NCI-H748 (cell line): Measurements from ENCODE around the gene PTPRM.
A peak's percentile ranks its signal among the peaks of the same experiment; 100 is the strongest.
"Not testable (repeated sequence)": the region's sequence is repeated elsewhere in the genome, so short reads cannot be mapped to it uniquely, and the experiment has no call there.

Source experiments
- DNase-seq: peaks from one replicate; lab custom pipeline; 2025; ENCODE audit not compliant: unreplicated experiment; lab: John Stamatoyannopoulos, UW

Gene PTPRM

GRCh38 chr18:8034674-8035073, 467.6 kb downstream of the PTPRM start:
- no peak for DNase-seq

GRCh38 chr18:8036551-8036950, 469.4 kb downstream of the PTPRM start:
- no peak for DNase-seq

DNA sequence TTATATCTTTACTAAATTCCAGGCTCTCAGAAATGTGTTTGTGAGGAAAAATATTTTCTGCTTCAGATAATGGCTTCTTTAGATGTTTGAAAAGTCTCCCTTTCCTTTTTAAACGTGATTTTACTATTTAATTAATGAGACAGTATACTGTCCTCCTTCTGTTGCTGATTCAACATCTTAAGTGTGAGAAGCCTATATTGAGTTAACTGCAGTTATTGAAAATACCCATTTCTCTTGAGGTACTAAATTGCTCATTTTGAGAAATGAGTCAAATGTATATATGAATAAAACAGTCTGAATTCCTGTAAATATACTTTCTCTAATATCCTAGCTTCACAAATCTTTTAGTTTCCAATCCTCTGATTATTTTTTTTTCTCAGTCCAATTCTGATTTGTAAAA, 470.2 kb downstream of the PTPRM start:
- DNase-seq, result no peak

- DNase-seq, result no peak
Measured at GRCh38 chr18:8040021-8040420, 472.9 kb downstream of the PTPRM start.

- no peak for DNase-seq
Measured at GRCh38 chr18:8041526-8042111, 474.5 kb downstream of the PTPRM start.

- no peak for DNase-seq
Measured at GRCh38 chr18:8044004-8044403, 476.9 kb downstream of the PTPRM start.

GRCh38 chr18:8045160-8045883, 478.2 kb downstream of the PTPRM start:
- DNase-seq, result no peak

GRCh38 chr18:8045884-8046281, 478.8 kb downstream of the PTPRM start:
- DNase-seq, result no peak

- DNase-seq, result no peak
Measured at GRCh38 chr18:8046441-8046840, 479.3 kb downstream of the PTPRM start.

DNA sequence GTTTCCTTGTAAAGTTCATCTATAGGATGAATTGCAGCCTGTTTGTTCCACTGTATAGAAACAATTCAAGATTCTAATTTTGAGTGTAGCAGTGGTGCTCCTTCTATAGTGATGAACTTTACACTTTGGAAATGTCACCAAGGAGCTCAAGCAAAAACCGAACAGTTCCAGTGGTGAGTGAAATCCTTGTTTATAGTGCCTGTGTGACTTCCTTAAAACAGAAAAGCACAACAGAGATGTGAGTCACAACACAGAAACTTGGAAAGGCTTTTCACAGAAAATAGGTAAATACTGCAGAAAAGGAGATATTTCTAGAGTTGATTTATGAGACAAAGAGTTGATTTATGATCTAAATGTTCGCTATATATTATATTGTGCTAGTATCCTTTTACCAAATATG, 482.0 kb downstream of the PTPRM start:
- DNase-seq, result no peak

GRCh38 chr18:8050616-8051329, 483.7 kb downstream of the PTPRM start:
- DNase-seq, result no peak

DNA sequence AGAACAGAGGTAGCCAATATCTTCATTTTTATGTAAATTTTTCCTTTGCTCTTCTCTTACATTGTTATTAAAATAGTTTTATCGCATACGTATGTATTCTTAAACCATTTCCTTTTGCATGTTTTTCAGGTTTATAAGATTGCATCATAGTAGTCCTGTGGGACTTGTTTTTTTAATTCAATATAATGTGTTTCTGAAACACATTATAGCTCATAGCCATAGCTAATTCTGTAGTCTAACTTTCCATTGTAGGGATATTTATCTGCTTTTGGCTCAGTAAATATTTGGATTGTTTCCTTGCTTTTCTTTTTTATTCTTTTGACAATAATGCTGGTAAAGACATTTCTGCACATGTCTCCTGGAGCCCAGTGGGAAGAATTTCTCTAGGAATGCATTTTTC, 484.3 kb downstream of the PTPRM start:
- no peak for DNase-seq

- DNase-seq, result peak; percentile 36
Measured at GRCh38 chr18:8052237-8052701, 485.2 kb downstream of the PTPRM start.

- DNase-seq, result no peak
Measured at GRCh38 chr18:8056723-8057122, 489.6 kb downstream of the PTPRM start.

DNA sequence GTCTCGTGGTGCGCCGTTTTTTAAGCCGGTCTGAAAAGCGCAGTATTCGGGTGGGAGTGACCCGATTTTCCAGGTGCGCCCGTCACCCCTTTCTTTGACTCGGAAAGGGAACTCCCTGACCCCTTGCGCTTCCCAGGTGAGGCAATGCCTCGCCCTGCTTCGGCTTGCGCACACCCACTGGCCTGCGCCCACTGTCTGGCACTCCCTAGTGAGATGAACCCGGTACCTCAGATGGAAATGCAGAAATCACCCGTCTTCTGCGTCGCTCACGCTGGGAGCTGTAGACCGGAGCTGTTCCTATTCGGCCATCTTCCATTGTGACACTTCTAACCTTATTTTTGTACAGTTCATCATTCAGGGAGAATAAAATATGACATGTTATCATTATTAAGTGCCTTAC, 496.0 kb downstream of the PTPRM start:
- DNase-seq, result not testable (repeated sequence)

DNA sequence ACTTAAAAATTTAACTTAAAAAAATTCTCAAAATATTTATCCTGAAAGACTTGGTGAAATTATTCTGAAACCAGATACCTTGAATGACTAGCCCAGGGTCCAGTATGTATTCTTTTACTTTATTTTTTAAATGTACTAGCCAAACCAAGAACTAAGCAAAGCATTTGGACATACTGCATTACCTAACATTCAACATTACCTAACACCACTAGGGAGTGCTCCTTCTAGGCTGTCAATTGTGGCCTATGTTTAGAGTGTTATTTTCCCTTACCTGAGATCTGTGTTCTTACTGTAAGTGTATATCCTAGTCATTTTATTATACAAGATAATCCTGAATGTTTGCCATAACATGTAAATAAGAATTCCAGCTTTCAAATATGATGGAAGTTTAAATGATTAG, 496.6 kb downstream of the PTPRM start:
- peak; percentile 59 for DNase-seq

GRCh38 chr18:8065284-8065683, 498.2 kb downstream of the PTPRM start:
- DNase-seq, result no peak

GRCh38 chr18:8065773-8066172, 498.7 kb downstream of the PTPRM start:
- no peak for DNase-seq

GRCh38 chr18:8069708-8070107, 502.6 kb downstream of the PTPRM start:
- no peak for DNase-seq

DNA sequence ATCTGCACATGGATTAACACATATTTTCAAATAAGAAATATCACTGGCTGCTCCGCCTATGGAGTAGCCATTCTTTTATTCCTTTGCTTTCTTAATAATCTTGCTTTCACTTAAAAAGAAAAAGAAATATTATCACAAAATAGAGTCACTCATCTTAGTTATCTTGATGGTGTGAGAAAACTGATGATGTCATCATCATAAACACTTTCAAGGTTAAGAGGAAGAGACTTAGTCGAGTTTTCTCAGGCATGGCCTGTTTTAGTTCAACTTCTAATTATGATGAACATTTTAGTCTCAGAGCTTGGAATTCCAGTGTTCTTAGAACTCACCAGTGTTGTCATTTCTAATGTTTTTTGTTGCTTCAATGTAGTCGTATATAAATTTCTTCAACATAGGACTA, 506.1 kb downstream of the PTPRM start:
- DNase-seq, result no peak

GRCh38 chr18:8080092-8080491, 513.0 kb downstream of the PTPRM start:
- no peak for DNase-seq

DNA sequence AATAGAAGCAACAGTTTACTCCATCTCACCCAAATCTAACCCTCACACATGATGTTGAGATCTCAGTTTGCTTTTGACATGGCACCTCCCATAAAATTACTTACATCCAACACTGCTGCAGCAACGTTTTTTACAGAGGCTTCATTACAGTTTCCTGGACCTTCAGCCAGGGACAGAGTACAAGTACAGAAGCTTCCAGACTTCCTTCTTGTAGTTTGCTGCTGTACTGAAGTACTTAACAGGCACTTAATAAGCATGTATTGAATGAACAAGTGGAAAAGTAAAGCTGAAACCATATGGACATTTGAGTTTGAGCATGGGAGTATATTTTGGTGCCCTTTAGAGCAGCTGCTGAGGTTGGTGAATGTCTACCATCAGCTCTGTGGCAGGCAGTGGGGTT, 514.2 kb downstream of the PTPRM start:
- no peak for DNase-seq
